HS-5 (cell line): ENCODE measurements around the gene IRAG1.

ENCODE experiments used
- DNase-seq: peaks from one replicate; pipeline ENCODE4 v3.0.0-alpha.2; 2012; ENCODE audit warnings: low read depth

Gene IRAG1

GRCh38 chr11:10645212-10645795 lies 48.3 kb downstream of the IRAG1 start:
- no peak for DNase-seq
